GM19025 (cell line): Measurements from ENCODE around the gene IL13.

Experiments used
- ATAC-seq: cut with Tn5 transposase; IDR thresholded peaks from one replicate; pipeline ENCODE4 v1.9.1; 2021; ENCODE audit warnings: mild to moderate bottlenecking, low read depth, moderate library complexity; ENCODE audit not compliant: unreplicated experiment

IL13 gene

DNA sequence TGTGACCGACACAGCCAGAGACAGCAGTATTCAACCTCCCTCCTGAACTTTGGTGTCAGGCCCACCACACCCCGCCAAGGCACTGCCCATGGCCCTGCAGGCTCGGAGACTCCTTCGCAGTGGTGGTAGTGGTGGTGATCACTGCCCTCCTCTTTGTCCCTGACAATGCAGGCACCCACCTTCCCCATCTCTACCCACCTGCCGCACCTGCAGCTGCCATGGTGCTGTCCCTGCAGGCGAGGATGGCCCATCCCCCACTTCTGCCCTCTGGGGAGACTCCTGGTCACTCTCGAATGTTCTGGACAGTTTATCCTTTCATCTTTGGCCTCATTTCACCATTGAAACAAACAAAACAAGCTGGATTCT, 11.5 kb downstream of the IL13 start:
- ATAC-seq = no peak

DNA sequence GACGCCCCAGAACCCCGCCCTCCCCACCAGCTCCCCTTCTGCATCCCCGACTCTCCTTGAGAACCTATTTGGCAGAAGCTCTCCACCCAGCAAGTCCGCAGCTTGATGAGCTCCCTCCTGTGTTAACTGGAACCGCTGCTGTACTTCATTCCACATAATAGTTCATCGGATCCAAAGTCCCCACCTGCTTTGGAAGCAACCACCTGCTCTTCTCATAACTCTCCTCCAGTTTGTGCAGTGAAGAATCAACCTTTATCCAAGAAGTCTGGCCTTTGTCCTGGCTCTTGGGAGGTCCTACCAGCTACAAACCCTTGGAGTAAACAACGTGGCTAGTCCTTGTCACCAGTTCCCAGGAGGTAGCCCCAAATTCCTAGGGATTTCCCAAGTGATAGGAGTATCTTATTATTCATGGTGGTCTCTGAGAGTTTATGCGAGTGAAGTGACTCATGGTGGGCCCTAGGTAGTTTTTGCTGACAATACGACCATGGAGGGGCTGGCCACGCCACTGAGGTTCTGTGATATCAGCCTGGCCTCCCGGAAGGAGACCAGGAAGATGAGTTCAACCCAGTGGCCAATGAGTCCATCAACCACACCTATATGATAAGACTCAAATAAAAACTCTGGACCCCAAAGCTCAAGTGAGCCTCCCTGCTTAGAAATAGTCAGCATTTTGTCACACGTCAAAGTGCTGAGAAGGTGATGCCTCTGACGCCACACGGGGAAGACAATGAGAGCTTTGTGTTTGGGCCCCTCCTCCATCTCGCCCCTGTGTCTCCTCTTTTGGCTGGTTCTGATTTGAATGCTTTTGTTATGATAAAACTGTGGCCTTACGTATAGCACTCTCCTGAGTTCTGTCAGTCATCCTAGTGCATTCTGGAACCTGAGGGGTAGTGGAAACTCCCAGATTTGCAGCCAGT, 12.3 kb downstream of the IL13 start:
- no peak for ATAC-seq

- no peak for ATAC-seq
Observed at GRCh38 chr5:132671000-132671399, 13.0 kb downstream of the IL13 start.

DNA sequence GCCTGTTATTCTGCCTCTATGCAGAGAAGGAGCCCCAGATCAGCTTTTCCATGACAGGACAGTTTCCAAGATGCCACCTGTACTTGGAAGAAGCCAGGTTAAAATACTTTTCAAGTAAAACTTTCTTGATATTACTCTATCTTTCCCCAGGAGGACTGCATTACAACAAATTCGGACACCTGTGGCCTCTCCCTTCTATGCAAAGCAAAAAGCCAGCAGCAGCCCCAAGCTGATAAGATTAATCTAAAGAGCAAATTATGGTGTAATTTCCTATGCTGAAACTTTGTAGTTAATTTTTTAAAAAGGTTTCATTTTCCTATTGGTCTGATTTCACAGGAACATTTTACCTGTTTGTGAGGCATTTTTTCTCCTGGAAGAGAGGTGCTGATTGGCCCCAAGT, 15.5 kb downstream of the IL13 start:
- ATAC-seq = no peak

- no peak for ATAC-seq
Observed at GRCh38 chr5:132673939-132674630, 16.1 kb downstream of the IL13 start, which contains the start of gene IL4. IL4 (plus strand) TSS chr5:132673989; CDS start chr5:132674051, 62 bp downstream.

DNA sequence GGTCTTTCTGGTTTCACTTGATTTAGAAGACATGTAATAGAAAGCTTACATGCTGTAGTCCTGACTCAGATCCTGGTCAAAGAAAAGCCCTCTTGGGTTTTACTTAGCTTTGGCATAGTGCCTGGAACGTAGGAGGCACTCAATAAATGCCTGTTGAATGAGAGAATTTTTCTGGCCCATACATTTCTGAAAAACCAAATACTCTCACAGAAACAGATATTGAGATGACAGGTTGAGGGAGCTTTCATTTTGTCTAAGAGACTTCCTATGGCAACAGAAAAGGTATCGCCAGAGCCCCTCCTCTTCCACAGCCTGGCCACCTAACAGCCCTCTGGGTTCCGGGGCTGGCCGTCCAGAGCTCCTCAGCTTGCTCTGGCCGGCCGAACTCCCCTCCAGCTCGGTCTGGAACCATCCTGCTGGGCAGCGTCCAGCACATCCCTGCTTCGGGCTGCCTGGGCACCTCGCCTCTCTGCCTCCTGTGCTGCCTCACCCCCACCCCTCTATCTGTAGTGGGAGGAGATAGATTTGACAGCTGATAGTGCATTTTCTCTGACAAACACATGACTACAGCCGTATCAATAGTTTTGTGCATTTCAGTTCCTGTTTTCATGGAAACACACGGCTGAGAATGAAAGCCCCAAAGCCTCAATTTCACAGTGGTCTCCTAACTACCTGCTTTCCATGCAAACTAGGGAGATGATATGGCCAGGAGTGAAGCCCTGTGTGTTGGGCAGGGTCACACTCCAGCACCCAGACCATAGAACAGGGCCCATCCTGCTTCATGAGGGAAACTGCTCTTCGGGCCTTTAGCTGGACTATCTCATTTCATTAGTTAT, 16.9 kb downstream of the IL13 start:
- ATAC-seq = peak; percentile 73

DNA sequence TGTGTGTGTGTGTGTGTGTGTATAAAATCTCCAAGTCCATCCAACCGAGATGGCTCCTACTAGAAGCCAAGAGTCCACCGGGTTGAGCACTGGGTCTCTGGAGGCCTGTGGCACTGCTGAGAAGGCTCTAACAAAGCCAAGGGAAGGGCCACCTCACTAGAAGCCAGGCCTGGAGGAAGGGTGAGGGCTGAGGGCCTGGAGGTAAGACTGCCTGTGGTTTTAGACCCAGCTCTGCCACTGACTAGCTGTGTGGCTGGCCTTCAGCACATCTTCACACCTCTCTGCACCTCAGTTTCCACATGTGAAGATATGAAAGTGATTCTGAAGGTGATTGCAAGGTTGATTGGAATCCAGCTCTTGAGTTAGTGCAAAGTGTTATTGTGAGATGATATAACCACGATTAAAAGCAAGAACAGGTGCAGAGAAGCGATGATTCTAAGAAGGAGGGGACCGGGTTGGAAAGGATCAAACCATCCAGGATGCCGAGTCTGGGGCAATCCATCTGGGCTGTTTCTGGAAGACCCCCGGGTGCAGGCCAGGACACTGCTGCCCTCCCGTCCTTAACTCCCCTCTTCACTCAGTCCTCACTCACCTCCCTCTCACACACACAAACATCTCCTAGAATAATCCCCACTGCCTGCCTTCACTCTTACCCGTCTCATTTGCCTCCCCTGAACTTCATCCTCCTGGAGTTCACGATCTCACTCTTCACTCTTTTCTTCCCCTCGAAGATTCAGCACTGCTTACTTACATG, 18.1 kb downstream of the IL13 start:
- ATAC-seq = no peak

DNA sequence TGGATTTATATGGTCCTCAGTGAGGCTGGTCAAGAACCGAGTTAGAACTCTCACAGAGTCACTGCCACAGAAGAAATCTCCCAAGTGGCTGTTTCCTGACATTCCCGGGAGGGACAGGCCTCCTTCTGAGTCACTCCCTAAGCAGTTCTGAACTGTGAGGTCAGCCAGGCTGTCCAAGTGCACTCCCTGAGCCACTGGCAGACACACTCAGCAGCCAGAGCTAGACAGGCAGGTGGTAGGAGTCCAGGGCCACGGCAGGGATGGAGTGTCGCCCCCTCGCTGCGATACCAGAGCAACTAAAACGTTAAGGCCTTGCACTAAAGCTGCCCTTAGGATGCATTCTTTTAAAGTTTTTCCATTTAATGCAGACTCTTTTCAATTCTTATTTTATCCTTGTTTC, 19.2 kb downstream of the IL13 start:
- no peak for ATAC-seq

DNA sequence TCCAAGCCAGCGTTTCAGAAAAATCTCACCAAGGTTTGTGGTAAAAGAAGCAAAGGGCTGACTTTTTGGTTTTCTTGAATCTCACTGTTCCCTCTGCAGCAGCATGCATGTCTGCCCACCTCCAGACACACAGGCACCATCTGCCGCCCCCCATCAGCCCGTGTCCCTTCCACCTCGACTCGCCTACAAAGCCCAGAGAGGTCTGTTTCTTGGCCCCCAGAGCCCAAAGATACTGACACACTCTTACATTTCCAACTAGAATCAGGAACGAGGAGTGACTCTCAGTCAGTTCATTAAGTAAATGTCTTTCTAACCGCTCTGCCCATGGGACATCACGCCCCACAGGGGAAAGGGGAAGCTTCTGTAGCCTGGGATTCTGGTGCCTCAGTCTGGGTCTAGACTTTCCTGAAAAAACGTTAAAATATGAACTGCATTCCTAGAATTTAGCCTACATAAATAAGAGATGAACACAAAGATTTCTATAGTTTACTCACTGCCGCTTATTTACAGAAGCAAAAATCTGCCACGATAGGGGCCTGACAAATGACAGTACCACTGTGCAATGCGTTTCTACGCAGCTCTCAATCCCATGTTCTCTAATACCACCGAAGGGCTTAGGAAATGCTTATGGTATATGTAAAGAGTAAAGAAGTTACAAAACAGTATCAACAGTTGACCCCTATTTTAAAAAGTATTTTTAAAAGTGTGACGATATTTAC, 19.9 kb downstream of the IL13 start:
- no peak for ATAC-seq

GRCh38 chr5:132678735-132679134, 20.8 kb downstream of the IL13 start:
- ATAC-seq = no peak

DNA sequence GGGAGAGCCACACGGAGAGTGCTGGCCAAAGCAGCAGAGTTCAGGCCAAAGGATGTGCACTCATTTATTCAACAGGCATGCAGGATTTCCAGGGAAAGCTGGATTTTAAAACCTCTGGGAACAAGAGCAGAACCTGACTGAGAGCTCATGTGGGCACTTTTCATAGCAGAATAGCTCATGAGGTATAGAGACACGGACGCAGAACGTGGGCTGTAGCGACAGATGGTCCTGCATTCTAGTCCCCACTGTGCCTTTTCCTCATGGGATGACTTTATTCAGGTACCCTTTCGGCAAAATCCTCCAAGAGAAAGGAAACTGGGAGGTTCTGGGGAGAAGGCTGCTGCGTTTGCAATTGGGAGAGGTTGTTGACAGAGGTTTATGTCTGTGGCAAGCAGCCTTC, 21.2 kb downstream of the IL13 start:
- no peak for ATAC-seq

DNA sequence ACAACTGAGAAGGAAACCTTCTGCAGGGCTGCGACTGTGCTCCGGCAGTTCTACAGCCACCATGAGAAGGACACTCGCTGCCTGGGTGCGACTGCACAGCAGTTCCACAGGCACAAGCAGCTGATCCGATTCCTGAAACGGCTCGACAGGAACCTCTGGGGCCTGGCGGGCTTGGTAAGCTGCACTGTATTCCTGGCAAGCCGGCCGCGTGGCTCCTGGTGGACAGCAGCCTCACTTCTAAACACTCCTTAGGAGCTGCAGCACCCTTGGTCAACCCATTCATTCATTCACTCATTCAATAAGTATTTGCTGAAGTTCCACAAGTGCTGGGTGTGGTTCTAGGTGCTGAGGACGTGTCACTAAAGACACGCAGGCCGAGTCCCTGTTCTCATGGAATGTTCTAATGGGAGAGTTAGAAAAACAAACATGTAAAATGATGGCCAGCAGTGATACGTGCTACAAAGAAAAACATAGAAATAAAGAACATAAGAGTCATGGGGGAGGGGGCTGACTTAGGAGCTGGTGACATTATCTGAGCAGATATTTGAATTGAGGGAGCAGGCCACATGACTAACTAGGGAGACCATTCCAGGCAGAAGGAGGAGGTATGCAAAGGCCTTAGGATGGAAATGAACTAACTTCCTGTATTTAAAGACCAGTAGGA, 21.9 kb downstream of the IL13 start:
- no peak for ATAC-seq

DNA sequence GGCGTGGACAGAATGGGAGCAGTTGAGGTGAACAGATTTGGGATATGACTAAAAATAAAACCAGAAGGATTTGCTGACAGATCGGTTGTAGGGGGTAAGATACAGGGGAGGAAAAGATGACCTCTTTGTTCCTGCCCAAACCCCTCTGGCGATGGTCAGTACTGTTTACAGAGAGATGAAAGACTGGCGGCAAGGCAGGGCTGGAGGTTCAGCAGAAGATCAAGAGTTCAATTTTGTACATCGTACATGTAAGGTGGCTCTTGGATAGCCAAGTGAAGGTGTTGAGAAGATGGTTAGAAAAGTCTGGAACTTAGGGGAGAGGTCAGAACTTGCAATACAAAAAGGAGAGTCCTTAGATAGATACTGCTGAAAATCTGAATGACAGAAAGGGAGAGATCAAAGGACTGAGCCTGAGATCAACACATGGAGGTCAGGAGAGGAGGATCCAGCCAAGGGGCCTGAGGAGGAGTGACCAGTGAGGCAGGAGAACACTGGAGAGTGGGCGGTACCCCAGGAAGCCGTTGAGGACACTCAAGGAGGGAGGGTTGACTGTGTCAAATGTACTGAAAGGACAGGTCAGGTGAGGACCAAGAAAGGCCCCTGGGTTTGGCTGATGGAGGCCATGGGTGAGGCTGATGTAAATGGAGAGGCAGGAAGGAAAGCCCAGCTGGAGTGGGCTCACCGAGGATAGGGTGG, 23.0 kb downstream of the IL13 start:
- no peak for ATAC-seq

DNA sequence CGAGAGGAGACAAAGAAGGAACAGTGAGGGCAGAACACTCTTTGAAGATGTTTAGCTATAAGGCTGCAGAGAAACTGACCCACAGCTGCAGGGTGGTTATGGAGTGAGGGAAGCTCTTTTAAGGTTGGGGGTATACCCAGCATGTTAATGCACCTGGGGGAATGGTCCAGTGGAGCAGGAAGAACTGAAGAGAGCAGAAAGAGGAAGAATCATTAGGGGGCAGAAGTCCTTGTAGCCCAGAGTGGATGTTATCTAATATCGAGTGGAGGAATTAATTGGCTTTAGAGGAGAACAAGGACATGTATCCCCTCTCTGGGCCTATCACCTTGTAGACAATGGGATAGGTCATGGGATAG, 23.5 kb downstream of the IL13 start:
- ATAC-seq = no peak

DNA sequence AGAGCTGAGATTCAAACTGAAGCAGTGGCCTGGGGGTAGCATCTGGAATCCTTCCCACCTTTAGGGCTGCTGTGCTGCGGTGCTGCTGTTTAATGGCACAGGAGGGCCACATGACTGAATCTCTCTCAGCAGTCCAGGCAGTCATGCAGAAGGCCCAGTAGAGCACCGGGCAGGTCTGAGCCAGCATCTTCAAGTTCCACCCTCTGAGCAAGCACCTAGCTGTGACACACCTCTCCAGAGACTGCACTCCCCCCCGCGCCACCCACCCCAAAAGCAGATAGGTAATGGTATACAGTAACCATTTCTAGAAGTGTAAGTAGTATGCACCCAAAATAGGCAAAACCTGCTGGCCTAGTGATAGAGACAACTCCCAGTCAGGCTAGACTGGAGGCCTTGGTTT, 24.0 kb downstream of the IL13 start:
- ATAC-seq = no peak

- ATAC-seq = no peak
Observed at GRCh38 chr5:132684491-132684890, 26.5 kb downstream of the IL13 start.

DNA sequence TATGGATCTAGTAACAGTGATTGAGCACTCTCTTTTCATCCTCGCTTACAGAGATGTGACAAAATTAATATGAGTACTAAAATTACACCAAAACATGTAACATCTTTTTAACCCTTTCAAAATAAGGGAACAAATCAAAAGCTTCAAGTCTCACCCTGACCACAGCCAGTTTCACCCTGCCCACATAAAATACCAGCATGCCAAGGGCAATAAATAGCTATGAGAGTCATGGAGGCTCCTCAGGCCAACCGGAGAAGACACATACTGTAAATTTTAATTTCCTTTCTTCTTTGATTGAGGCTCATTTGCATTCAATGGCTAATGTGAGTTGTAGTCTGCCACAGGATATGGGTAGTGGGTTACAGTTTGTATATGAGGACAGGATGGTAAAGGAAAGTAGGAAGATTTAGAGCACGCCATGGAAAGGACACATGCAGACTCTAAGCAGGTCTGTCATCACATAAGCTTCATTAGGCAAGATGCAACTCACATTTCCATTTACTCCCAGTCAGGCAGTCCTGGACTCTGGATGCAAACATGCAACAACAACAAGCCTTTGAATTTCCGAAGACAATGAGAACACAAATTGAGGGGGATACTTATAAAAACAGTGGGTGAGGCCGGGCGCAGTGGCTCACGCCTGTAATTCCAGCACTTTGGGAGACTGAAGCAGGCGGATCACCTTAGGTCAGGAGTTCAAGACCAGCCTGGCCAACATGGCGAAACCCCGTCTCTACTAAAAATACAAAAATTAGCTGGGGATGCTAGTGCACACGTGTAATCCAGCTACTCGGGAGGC, 27.1 kb downstream of the IL13 start:
- no peak for ATAC-seq

DNA sequence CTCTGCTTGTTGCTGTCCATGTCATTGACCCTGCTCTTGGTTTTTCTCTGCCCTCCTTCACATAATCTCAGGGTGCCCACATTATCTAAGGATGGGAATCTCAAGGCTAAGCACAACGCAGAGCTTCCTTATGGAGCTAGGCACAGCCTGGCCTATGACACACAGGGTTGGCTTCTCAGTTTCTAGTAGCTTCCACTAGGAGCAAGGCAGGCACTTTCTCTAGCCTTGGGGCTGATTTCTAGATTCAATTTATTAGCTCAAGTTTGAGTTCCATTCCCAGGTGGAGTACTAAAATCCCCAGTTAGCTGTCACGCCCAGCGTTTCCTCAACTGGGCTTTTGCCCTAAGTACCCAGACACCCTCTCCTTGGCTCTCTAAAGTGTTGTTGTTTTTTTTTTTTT, 28.2 kb downstream of the IL13 start:
- no peak for ATAC-seq
